ENCODE results near the gene GOLGA2. TPM values are rescaled to one million over a fixed set of nuclear protein-coding genes. Genes with fewer than 3 reads are reported as not detected.
A peak's percentile ranks its signal among the peaks of the same experiment; 100 is the strongest.

GOLGA2 gene
- total and polyA plus RNA-seq, 2 of the 13 experiments (the other 11 are each of a cell fraction or from before 2014, with no cell fraction given), result 45.3 to 45.8 TPM

DNA sequence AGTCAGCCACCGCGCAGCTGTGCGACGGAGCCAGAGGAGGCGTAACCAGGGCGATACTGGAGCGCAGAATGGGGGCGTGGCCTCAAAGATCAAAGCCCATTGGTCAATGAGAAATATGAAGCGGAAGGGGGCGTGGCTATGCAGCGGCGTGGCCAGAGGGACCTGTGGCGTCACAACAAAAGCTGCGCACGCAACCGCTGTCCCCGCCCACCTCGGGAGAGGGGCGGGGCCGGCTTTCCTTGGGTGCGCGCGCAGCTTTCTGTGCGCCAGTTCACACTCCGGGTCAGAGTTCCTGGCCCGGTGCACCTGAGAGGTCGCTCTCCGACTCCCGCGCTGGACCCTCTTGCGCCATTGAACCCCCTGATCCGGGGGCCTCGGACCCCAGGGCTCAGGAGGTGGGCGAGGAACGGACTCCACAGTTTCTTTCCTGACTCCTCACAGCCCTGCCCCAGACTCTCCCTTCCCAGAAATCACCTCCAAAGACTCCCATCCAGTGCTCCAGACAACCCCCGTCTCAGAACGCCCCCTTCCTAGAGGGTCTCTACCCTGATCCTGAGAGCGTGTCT, 284 bp upstream of the GOLGA2 start, which contains the start of gene SWI5 (continued):
- TF ChIP-seq MXI1 (IDR thresholded peaks at IDR 0.05; ENCODE audit: borderline replicate concordance, low read depth, low read length) (peak; percentile 82; the same call in 1 of the 3 replicates), ZNF652 (CRISPR knock-in tag; IDR thresholded peaks at IDR 0.05; ENCODE audit: borderline replicate concordance, low read depth) (no peak), PPARG (CRISPR knock-in tag; conservative IDR thresholded peaks at IDR 0.05) (peak; percentile 52; the same call in 1 of the 2 replicates), HNF4G (IDR thresholded peaks at IDR 0.05; ENCODE audit: borderline replicate concordance, low read depth, low read length) (peak; percentile 71; the same call in 1 of the 2 replicates), HNF4G (CRISPR knock-in tag; IDR thresholded peaks at IDR 0.05; ENCODE audit: borderline replicate concordance, low read depth) (no peak), ZNF646 (CRISPR knock-in tag; IDR thresholded peaks at IDR 0.05) (no peak), SMAD9 (CRISPR knock-in tag; IDR thresholded peaks at IDR 0.05) (no peak), ZNF570 (CRISPR knock-in tag; IDR thresholded peaks at IDR 0.05; ENCODE audit: borderline replicate concordance) (no peak), ZNF12 (CRISPR knock-in tag; IDR thresholded peaks at IDR 0.05) (no peak), CAMTA2 (CRISPR knock-in tag; IDR thresholded peaks at IDR 0.05; ENCODE audit: borderline replicate concordance) (no peak; the same call in 1 of the 2 replicates), ZNF766 (CRISPR knock-in tag; IDR thresholded peaks at IDR 0.05; ENCODE audit: borderline replicate concordance) (no peak; the same call in 1 of the 2 replicates), ZNF605 (CRISPR knock-in tag; IDR thresholded peaks at IDR 0.05) (no peak), MLLT10 (CRISPR knock-in tag; IDR thresholded peaks at IDR 0.05) (no peak), ZNF83 (CRISPR knock-in tag; IDR thresholded peaks at IDR 0.05; ENCODE audit: borderline replicate concordance) (no peak; the same call in 1 of the 2 replicates), POLR2AphosphoS5 (IDR thresholded peaks at IDR 0.05; ENCODE audit: low read depth, low read length) (peak; percentile 97), ZMYM4 (CRISPR knock-in tag; IDR thresholded peaks at IDR 0.05) (0 out of 2 replicates have a peak, but pooled peaks have one; percentile 17), ZNF496 (CRISPR knock-in tag; IDR thresholded peaks at IDR 0.05; ENCODE audit: insufficient replicate concordance) (no peak), MYNN (CRISPR knock-in tag; IDR thresholded peaks at IDR 0.05; ENCODE audit: low read depth) (no peak; the same call in 1 of the 2 replicates), SNAPC2 (CRISPR knock-in tag; IDR thresholded peaks at IDR 0.05) (0 out of 2 replicates have a peak, but pooled peaks have one; percentile 26), ZMAT5 (CRISPR knock-in tag; IDR thresholded peaks at IDR 0.05; ENCODE audit: borderline replicate concordance, low read depth) (no peak)
- TF ChIP-seq, protein P1, sequence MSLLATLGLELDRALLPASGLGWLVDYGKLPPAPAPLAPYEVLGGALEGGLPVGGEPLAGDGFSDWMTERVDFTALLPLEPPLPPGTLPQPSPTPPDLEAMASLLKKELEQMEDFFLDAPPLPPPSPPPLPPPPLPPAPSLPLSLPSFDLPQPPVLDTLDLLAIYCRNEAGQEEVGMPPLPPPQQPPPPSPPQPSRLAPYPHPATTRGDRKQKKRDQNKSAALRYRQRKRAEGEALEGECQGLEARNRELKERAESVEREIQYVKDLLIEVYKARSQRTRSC (CRISPR knock-in tag; IDR thresholded peaks at IDR 0.05; ENCODE audit: low read depth), result no peak
- TF ChIP-seq, protein P2, sequence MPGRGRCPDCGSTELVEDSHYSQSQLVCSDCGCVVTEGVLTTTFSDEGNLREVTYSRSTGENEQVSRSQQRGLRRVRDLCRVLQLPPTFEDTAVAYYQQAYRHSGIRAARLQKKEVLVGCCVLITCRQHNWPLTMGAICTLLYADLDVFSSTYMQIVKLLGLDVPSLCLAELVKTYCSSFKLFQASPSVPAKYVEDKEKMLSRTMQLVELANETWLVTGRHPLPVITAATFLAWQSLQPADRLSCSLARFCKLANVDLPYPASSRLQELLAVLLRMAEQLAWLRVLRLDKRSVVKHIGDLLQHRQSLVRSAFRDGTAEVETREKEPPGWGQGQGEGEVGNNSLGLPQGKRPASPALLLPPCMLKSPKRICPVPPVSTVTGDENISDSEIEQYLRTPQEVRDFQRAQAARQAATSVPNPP (CRISPR knock-in tag; IDR thresholded peaks at IDR 0.05), result no peak

Data from HepG2 (cell line).